Fibroblast of the aortic adventitia (primary cell): ENCODE measurements around the gene TNFSF15. TPM values are rescaled to one million over a fixed set of nuclear protein-coding genes. Genes with fewer than 3 reads are reported as not detected.

Experiments used
- DNase-seq: peaks from one replicate; pipeline ENCODE4 v3.0.0-alpha.2; 2010; ENCODE audit warnings: low read depth
- H3K4me3 ChIP-seq: 2 replicates; pipeline ENCODE4 v1.5.1; 2011; ENCODE audit warnings: low read depth, mild to moderate bottlenecking, control low read depth, low read length, moderate library complexity
- CTCF ChIP-seq: IDR thresholded peaks from 2 replicates; pipeline ENCODE4 v1.5.1; 2011; ENCODE audit warnings: mild to moderate bottlenecking, low read length, control low read depth, inconsistent platforms; ENCODE audit not compliant: insufficient read depth
- total RNA-seq: library from RNA; depleted of rRNA; stranded (reverse); fragments of >200 nt; gene quantifications from 2 replicates; pipeline ENCODE4 v1.2.3, GENCODE V29; 2012; ENCODE audit warnings: low replicate concordance

Gene TNFSF15
- total RNA-seq, 1 donor, result 2.4 TPM

GRCh38 chr9:114785866-114786650, 19.8 kb downstream of the TNFSF15 start:
- DNase-seq, result peak; percentile 14
- TF ChIP-seq CTCF, result no peak
- H3K4me3 ChIP-seq, result no peak overlapping the region

GRCh38 chr9:114784721-114785279, 21.0 kb downstream of the TNFSF15 start:
- no peak for DNase-seq
- no peak for TF ChIP-seq CTCF
- no peak overlapping the region for H3K4me3 ChIP-seq

GRCh38 chr9:114782586-114782985, 23.3 kb downstream of the TNFSF15 start:
- H3K4me3 ChIP-seq, result no peak overlapping the region
- TF ChIP-seq CTCF, result no peak
- no peak for DNase-seq

GRCh38 chr9:114779352-114779845, 26.4 kb downstream of the TNFSF15 start:
- no peak overlapping the region for H3K4me3 ChIP-seq
- TF ChIP-seq CTCF, result no peak
- peak; percentile 25 for DNase-seq

- no peak for DNase-seq
- no peak overlapping the region for H3K4me3 ChIP-seq
- TF ChIP-seq CTCF, result no peak
These were observed 27.8 kb downstream of the TNFSF15 start for GRCh38 chr9:114777821-114778609.

- no peak for DNase-seq
- no peak overlapping the region for H3K4me3 ChIP-seq
- TF ChIP-seq CTCF, result no peak
These were observed 29.0 kb downstream of the TNFSF15 start for GRCh38 chr9:114776683-114777399.
